ENCODE measurements around the gene MGAT3.

MGAT3 gene

GRCh38 chr22:39466228-39467006 is 9.6 kb downstream of the MGAT3 start:
- H3K9me2 ChIP-seq (replicated peaks; ENCODE audit: low read depth, low read length) = no peaks in the 10 kb centered on the region
- H3K79me2 ChIP-seq (ENCODE audit: insufficient read depth, low read length) = peaks cover 4% of the 10 kb centered on the region; the same call in 1 of the 2 replicates
- TF ChIP-seq EZH2phosphoT487 (IDR thresholded peaks at IDR 0.05; ENCODE audit: borderline replicate concordance) = no peak
- TF ChIP-seq CTCF (conservative IDR thresholded peaks at IDR 0.05; ENCODE audit: low read length) = no peak
- no peaks in the 10 kb centered on the region for H3K36me3 ChIP-seq (ENCODE audit: insufficient read depth, low read length)
- no peak overlapping the region for H3K9ac ChIP-seq (ENCODE audit: low read depth, low read length, poor library complexity, severe bottlenecking)
- H3F3A ChIP-seq (ENCODE audit: low read depth) = no peaks in the 10 kb centered on the region
- no peak overlapping the region for H2AFZ ChIP-seq (ENCODE audit: low read length)
- H4K20me1 ChIP-seq (ENCODE audit: insufficient read depth, low read length, poor library complexity, severe bottlenecking) = no peaks in the 10 kb centered on the region
- H3K4me2 ChIP-seq (ENCODE audit: low read depth, low read length, poor library complexity, severe bottlenecking) = no peak overlapping the region
- no peak overlapping the region for H3K4me3 ChIP-seq (ENCODE audit: low read length, poor library complexity, severe bottlenecking)
- H3K27me3 ChIP-seq (ENCODE audit: insufficient read depth, low read length, poor library complexity, severe bottlenecking) = no peaks in the 10 kb centered on the region
- H3K4me1 ChIP-seq (ENCODE audit: insufficient read depth, low read length, poor library complexity, severe bottlenecking) = peaks cover 14% of the 10 kb centered on the region
- no peaks in the 10 kb centered on the region for H3K9me3 ChIP-seq (ENCODE audit: insufficient read depth, low read depth, low read length)

DNA sequence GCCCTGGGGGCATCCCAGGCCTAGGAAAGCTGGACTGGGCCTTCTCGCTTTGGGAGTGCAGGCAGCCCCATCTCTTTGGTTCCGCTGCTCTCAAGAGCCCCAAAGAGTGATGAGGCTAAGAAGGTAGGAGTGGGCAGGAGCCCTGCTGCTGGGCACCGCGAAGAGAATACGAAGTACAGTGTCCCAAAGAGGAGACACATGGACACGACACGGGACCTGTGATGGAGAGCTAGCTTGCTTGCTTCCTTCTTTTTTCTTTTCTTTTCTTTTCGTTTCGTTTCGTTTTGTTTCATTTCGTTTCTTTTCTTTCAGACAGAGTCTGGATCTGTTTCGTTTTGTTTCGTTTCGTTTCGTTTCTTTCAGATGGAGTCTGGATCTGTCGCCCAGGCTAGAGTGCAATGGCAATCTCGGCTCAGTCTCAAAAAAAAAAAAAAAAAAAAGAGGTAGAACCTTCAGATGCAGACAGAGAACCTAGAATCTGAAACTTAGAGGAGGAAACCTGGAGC is 10.6 kb downstream of the MGAT3 start:
- Histone ChIP-seq H3K9ac (ENCODE audit: low read depth, low read length, poor library complexity, severe bottlenecking) (no peak overlapping the region), H4K20me1 (ENCODE audit: insufficient read depth, low read length, poor library complexity, severe bottlenecking) (no peaks in the 10 kb centered on the region), H3K4me2 (ENCODE audit: low read depth, low read length, poor library complexity, severe bottlenecking) (no peak overlapping the region), H3K79me2 (ENCODE audit: insufficient read depth, low read length) (peaks cover 6% of the 10 kb centered on the region; the same call in 1 of the 2 replicates), H3K9me2 (replicated peaks; ENCODE audit: low read depth, low read length) (no peaks in the 10 kb centered on the region), H3K36me3 (ENCODE audit: insufficient read depth, low read length) (no peaks in the 10 kb centered on the region), H3K27me3 (ENCODE audit: insufficient read depth, low read length, poor library complexity, severe bottlenecking) (no peaks in the 10 kb centered on the region), H3K4me3 (ENCODE audit: low read length, poor library complexity, severe bottlenecking) (no peak overlapping the region), H3K4me1 (ENCODE audit: insufficient read depth, low read length, poor library complexity, severe bottlenecking) (peaks cover 21% of the 10 kb centered on the region), H3F3A (ENCODE audit: low read depth) (no peaks in the 10 kb centered on the region), H2AFZ (ENCODE audit: low read length) (no peak overlapping the region), H3K9me3 (ENCODE audit: insufficient read depth, low read depth, low read length) (no peaks in the 10 kb centered on the region)
- TF ChIP-seq EZH2phosphoT487 (IDR thresholded peaks at IDR 0.05; ENCODE audit: borderline replicate concordance) (no peak), CTCF (conservative IDR thresholded peaks at IDR 0.05; ENCODE audit: low read length) (no peak)

DNA sequence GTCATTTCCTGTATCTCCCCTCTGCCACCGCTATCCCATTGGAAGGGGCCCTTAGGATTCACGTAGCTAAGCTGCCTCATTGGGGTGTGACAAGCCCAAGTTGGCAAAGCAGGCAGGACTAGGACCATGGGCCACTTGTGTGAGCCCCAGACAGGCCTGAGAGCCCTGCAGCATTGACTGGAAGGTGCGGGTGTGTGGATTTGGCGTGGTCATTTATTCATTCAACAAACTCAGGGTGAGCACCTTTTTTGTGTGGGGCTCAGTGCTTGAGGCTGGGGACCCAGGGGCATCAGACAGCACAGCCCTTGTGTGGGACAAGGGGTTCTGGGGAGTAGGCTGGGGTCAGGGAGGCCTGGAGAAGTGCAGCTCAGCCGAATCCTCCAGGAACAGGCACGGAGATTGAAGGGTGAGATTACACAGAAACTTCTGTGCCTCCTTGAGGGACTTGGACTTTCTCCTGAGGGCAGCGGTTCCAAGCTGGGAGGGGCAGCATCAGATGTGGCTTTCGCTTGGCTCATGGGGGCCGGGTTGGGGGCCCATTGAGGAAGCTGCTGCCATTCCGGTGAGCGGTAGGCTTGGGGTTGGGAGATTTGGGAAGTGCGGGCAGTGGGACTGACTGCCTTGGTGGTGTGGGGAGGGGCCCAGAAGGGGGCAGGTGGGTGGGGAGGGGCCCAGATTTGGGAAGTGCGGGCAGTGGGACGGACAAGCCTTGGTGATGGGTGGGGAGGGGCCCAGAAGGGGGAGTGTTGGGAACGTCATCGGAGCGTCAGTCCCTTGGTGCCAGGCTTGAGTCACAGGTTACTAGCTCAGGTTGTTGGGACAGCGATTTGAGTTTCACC is 11.9 kb downstream of the MGAT3 start:
- no peak overlapping the region for H2AFZ ChIP-seq (ENCODE audit: low read length)
- TF ChIP-seq EZH2phosphoT487 (IDR thresholded peaks at IDR 0.05; ENCODE audit: borderline replicate concordance) (no peak), CTCF (conservative IDR thresholded peaks at IDR 0.05; ENCODE audit: low read length) (no peak)
- H3K27me3 ChIP-seq (ENCODE audit: insufficient read depth, low read length, poor library complexity, severe bottlenecking) = no peaks in the 10 kb centered on the region
- no peaks in the 10 kb centered on the region for H3K36me3 ChIP-seq (ENCODE audit: insufficient read depth, low read length)
- no peak overlapping the region for H3K4me2 ChIP-seq (ENCODE audit: low read depth, low read length, poor library complexity, severe bottlenecking)
- H4K20me1 ChIP-seq (ENCODE audit: insufficient read depth, low read length, poor library complexity, severe bottlenecking) = no peaks in the 10 kb centered on the region
- no peaks in the 10 kb centered on the region for H3K9me2 ChIP-seq (replicated peaks; ENCODE audit: low read depth, low read length)
- H3K9ac ChIP-seq (ENCODE audit: low read depth, low read length, poor library complexity, severe bottlenecking) = no peak overlapping the region
- no peaks in the 10 kb centered on the region for H3K9me3 ChIP-seq (ENCODE audit: insufficient read depth, low read depth, low read length)
- H3F3A ChIP-seq (ENCODE audit: low read depth) = no peaks in the 10 kb centered on the region
- no peak overlapping the region for H3K4me3 ChIP-seq (ENCODE audit: low read length, poor library complexity, severe bottlenecking)
- H3K79me2 ChIP-seq (ENCODE audit: insufficient read depth, low read length) = peaks cover 6% of the 10 kb centered on the region; the same call in 1 of the 2 replicates
- H3K4me1 ChIP-seq (ENCODE audit: insufficient read depth, low read length, poor library complexity, severe bottlenecking) = peaks cover 30% of the 10 kb centered on the region
